Breast epithelium (tissue), 3 donors: ENCODE data around the gene CHCHD6.

Experiments
- CTCF ChIP-seq, 3 donors: fragments of 450-650 bp; IDR thresholded peaks; one replicate each; pipeline ENCODE4 v1.5.1; 2016 to 2017; ENCODE audit warnings: antibody characterized with exemption in 3 of 3, mild to moderate bottlenecking in 3 of 3, moderate library complexity in 3 of 3
- POLR2A ChIP-seq: fragments of 450-650 bp; IDR thresholded peaks from one replicate; pipeline ENCODE4 v1.6.1; 2016; ENCODE audit warnings: antibody characterized with exemption, mild to moderate bottlenecking, moderate library complexity
- POLR2AphosphoS5 ChIP-seq, 3 donors: sonication (generic); formaldehyde crosslinking; IDR thresholded peaks; one replicate each; pipeline ENCODE4 v1.6.1; 2017; ENCODE audit warnings: antibody characterized with exemption in 3 of 3

- no peak for TF ChIP-seq CTCF (IDR thresholded peaks at IDR 0.05)
- TF ChIP-seq POLR2A, result no peak
- no peak for TF ChIP-seq POLR2AphosphoS5 (IDR thresholded peaks at IDR 0.05)
Measured at GRCh38 chr3:126923423-126923822, 219.4 kb downstream of the CHCHD6 start.
